NCI-H146 treated with DMSO at 0.1 percent for 48 hours (cell line): ENCODE data around the gene SIM2.

Experiments used
- DNase-seq: peaks from one replicate; lab custom pipeline; 2025; ENCODE audit not compliant: unreplicated experiment; lab: John Stamatoyannopoulos, UW

The SIM2 gene

DNA sequence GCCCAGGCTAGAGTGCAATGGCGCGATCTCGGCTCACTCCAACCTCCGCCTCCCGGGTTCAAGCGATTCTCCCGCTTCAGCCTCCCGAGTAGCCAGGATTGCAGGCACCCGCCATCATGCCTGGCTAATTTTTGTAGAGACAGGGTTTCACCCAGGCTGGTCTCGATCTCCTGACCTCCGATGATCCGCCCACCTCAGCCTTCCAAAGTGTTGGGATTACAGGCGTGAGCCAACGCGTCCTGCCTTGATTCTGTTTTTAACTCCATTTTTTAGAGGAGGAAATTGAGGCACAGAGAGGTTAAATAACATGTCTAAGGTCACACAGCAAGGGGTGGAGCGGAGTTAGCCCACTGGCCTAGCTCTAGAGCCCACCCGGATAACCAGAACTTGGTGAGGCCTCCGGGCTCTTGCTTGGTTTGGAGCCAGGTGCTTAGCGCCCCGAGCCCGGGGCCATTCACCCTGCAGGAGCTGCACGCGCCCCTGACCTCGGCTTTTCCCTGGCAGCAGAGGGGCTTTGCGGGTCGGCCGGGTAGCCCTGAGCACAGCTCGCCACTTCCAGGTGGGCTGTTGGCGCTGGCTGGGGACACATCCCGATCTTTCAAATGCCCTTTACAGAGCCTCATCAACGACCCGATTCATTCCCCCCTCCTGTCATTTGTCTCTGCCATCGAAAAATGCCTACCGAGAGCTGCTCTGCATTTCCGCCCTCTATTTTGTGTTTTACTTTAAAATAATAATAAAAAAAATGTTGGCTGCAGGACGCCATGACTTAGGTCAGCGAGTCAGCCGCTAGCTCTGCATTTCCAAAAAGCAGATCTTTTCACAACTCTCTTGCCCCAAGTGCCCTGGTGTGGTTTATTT, 11.2 kb downstream of the SIM2 start:
- DNase-seq = no peak

DNA sequence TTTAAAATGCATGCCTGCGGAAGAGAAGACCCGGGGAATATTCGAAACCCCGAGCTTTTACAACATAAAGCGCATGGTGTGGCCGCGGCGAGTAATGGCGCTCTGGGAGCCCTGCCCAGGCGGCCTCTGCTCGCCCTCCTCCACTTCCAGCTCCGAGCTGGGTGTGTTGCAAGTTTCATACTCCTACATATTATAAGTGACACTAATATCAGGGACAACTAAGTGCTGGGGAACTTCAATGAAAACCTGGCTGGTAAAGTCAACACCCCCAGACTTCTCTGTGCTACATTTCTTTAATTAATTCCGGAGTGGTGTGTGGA, 11.8 kb downstream of the SIM2 start:
- DNase-seq = no peak

DNA sequence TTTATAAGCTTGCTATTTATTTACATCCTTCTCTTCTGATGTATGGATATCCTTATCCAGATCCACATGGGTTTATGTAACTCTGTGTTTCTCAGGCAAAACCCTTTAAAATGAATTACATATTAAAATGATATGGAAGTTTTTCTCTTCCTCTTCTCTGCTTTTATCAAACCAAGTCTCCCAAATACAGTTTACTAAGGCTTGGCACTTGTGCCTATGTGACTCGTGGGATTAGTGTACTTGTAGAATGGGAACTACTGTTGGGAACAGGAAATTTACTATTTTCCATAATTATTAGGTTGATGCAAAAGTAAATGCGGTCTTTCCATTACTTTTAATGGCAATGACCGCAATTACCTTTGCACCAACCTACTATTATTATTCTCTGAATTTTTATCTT, 14.8 kb downstream of the SIM2 start:
- DNase-seq = no peak

DNA sequence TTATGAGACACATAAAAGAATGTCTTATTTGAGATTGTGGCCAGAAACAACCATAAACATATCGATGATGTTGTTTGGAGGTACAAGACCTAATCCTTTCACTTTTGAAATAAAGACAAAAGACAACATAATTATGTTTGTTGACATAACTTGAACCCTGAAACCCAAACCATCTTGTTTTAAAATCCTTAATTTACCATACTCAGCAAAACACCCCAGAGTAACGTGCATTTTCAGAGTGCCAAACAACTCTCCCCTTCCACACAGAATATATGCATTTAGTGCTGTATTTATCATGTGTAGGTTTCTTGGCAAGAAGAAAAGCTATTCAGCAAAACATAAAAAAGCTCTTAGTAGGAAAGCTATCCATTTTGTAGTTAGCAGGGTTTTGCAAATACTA, 17.5 kb downstream of the SIM2 start:
- no peak for DNase-seq

DNA sequence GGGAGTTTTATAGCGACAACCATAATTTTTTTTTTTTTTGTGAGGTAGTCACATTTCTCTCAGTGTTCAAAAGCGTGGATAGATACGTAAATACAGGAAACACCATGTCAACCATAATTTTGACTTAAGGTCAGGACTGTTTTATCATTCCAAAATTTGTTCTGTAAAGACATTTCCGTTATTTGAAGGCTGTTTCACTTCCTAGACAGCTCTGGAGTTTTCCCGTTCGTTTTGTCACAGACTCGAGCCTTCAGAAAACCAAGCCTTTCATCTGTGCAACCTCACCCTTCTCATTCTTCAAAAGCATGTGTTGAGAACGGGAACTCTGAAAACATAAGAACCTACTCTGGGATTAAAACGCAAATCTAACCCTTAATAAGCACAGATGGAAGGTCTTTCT, 17.9 kb downstream of the SIM2 start:
- DNase-seq = no peak

DNA sequence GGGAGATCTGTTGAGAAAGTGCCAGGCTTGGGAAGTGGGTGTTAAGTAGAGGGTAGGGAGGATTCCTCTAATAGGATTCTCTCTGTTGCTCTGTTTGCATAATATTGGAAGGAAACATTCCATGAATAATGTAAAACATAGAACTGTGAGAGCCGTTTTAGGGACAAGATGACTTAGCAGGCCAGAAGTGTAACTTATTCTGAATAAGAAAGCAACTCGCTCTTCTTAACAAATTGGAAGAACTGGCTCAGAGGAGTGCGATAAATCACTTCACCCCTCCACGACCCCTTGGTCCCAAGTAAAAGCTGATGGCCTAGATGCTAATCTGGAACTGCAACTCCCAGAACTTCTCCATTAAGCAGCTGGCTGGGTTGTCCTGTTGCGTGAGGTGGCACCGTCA, 19.1 kb downstream of the SIM2 start:
- DNase-seq = no peak

DNA sequence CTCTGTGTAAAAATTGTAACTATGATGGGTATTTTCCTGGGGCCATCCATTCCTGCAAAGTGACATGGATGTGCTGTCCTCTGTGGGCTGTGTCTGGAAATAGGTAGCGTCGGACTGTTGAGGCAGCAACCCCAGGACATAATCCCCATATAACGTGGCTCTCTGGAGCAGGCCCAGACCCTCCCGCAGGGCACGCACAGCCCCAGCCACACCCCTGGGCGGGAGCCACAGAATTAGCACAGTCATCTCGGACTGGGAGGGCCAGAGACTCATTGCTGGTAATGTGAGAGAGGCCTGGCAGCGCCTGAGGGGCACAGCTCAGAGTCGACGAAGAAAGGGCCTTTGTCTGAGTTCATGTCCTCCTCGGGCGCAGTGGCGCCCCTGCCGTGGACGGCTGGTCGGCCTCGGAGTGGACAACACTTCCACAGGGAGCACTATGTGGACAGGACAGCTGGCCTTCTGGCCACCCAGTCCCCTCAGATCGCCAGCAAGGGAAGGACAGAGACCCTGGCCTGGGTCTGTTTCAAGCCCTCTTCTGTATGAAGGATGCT, 20.1 kb downstream of the SIM2 start:
- DNase-seq = no peak

DNA sequence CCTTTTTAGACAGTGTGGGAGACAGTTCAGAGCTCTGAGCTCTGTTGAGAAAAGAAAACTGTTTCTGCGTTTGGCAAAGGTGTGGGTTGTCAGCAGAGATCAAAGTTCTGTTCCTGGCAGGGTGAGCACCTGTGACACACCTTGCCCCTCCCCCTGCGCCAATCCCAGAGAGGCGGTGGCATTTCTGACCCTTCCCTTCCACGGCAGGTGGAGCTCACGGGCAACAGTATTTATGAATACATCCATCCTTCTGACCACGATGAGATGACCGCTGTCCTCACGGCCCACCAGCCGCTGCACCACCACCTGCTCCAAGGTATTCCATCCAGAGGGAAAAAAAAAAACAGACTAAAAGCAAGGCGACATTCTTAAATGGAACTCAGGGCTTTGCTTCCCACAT, 20.7 kb downstream of the SIM2 start:
- no peak for DNase-seq

DNA sequence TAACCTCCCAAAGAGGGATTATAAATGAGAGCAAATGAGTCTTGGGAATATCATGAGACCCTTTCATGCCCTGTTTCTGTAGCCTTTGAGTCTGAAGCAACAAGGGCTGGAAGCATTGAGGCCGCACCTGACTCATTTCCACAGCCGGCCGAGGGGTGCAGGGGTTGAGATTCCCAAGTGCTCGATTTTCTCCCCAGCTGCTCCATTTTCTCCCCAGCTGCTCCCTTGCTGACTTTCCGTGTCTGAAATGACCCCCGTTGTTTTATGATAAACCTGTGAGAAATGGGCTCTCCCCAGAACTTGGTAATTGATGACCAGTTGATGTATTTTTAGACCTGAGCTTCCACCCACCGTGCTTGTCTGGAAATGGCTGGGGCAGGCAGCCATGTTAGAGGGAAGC, 22.9 kb downstream of the SIM2 start:
- DNase-seq = no peak

DNA sequence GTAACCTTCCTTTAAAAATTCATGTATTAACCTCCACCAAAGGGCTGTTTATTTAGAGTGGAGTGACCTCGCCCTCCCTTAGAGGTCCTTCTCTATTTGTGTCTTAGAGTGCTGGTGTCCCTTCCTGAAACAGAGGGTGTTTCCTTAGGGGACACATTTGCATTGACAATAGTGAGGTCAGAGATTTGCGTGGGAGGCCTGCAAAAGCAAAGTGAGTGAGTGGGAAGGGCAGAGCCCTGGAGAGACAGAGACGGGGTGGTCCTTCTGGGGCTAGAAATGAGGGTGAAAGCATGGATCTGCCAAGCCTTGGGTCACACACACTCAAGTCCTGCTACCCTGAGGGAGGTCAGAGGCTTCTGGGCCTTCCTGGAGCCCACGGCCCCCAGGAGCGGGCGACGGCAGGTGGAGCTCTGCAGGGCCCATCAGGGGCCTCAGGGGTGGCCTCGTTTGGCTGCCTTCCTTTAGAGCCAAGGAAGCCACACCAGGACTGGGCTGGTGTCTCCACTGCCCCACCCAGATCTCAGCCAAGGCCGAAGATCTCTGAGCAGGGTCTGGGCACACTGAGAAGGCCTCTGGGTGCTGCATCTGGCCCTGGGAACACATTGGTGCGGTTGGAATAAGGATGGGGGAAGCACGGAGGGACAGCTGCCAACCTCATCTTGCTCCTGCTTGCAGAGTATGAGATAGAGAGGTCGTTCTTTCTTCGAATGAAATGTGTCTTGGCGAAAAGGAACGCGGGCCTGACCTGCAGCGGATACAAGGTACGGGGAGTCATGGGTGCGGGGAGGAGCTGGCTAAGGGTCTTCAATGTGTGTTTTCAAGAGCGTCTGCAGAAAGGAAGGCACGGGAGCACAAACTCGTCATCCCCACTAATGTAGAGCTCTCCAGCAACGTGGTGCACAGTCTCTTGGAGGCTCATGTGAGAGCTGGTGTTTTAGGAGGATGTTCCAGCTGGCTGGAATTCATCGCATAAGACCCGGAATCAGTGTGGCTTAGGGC, 23.8 kb downstream of the SIM2 start:
- no peak for DNase-seq

DNA sequence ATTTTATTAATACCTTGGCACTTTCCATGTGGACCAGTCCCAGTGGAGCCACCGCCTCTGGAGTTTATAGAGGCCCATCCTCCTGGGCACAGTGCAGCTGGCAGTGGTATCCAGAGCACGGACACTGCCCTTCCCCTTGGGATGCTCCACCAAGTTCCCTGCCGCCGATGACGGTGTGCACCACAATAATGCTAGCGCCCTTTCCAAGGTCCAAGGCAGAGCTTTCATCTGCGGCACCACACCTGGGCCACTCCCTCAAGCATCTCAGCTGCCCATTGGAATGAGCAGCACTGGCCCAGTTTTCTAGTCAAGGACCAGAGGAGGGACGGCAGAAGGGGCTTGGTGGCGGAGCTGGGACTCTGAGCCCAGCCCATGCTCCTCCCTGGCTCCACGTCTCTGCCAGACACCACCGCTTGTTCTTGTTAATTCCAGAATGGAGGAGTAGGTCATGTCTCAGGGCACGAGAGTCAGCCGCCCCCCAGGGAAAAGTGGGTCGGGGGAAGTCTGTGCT, 24.5 kb downstream of the SIM2 start:
- no peak for DNase-seq

DNA sequence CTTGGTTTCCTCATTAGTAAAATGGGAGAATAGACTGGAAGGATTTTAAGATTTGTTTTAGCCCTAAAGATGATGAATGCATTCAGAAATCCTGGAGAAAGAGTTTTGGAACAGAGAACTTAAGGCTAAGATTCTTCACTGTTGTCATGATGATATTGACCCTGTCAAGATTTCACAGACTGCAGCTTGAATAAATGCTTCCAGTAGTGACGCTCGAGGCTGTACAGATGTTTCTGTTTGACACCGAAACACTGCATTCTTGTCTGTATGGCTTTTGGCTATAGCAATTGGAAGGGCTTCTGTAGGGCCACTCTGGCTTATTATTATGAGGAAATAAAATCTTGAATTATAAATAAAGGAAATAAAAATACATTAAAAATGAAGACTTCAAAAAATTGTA, 25.7 kb downstream of the SIM2 start:
- no peak for DNase-seq

DNA sequence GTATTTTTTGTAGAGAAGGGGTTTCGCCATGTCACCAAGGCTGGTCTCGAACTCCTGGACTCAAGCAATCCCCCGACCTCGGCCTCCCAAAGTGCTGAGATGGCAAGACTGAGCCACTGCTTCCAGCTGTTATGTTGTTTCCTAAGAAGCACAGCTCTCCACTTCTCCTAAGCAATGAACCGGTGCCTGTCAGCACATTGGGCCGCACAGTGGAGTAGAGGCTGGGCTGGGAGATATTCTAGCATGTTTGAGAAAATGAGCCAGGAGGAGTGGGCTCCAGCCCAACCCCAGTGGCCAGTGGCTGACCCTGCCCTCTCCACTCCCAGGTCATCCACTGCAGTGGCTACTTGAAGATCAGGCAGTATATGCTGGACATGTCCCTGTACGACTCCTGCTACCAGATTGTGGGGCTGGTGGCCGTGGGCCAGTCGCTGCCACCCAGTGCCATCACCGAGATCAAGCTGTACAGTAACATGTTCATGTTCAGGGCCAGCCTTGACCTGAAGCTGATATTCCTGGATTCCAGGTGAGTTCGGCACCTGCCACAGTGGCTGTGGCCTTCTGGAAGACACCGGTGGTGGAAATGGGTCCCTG, 27.0 kb downstream of the SIM2 start:
- DNase-seq = no peak

DNA sequence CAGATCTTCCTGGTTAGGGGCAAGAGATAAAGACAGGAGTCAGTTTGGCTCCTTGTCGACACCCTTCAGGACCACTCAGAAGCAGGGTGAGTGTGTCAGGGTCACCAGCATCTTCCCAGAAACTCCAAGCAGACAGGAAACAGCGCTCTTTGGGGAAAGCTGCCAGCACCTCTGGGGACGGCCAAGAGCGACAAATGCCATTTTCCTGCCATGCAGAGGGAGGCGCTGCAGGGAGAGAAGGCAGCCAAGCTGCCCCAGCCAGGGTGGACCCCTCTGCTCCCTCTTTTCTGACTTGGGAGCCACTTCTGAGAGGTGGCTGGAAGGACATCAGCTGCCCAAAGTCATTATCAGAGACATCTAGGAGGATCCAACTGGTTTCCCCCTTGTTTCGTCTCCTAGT, 29.0 kb downstream of the SIM2 start:
- no peak for DNase-seq

DNA sequence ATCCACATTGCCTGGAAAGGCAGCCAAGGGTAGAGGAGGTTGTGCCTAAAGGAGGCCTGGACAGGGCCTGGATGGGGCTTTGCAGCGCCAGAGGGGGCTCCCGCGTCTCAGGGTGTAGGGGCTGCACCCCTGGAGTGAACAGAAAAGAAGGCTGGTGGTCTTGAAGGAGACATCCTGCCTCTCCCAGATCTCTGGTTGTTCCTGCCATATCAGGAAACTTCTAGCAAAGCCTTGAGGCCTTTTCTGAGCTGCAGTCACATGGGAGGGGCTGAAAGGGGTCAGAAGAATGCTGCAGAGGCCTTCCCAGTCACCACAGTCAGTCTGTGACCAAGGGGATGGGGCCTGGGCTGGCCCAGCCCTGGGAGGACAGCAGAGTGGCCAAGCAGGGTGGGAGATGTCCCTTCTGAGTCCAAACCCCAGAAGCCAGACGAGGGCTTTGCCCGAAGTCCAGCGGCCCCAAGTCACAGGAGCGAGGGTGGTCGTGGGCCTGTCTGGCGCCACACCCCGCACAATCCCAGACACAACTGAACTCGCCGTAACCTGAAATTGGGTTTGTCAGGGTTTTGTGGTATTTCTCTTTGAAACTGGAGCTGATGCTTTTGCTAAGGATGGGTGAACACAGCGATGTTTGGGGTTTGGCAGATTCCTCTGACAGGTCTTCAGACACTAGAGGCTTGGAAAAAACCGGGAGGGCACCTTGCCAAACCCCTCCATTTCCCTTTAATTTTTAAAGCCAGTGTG, 29.6 kb downstream of the SIM2 start:
- no peak for DNase-seq

DNA sequence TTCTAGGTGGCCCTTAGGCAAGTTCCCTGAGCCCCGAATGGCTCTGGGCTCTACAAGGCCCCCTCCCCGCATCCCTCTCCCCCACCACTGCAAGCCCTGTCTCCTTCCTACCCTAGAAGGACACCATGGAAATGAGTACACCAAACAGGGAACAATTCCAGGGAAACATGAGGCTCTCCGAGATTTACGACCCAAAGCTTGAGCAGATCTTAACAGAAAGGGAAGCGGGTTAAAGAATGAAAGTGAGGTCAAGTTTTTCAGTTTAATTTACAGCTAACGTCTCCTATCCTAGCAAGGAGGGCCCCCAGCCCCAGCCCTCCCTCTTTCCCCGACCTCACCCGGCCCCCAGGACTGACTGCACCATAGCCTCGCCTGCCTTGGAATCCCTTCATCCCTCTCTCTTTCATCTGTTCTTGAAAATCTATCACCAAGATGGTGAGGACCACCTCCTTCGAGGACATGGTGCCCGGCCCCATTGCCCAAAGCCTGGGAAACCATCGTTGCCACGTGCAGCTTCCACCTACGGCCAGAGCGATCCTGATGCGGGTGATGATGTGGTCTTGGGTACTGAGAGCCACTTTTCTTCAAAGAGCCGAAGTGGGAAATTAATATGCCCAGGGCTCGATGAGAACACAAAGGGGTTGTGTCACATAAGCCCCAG, 30.5 kb downstream of the SIM2 start:
- no peak for DNase-seq

DNA sequence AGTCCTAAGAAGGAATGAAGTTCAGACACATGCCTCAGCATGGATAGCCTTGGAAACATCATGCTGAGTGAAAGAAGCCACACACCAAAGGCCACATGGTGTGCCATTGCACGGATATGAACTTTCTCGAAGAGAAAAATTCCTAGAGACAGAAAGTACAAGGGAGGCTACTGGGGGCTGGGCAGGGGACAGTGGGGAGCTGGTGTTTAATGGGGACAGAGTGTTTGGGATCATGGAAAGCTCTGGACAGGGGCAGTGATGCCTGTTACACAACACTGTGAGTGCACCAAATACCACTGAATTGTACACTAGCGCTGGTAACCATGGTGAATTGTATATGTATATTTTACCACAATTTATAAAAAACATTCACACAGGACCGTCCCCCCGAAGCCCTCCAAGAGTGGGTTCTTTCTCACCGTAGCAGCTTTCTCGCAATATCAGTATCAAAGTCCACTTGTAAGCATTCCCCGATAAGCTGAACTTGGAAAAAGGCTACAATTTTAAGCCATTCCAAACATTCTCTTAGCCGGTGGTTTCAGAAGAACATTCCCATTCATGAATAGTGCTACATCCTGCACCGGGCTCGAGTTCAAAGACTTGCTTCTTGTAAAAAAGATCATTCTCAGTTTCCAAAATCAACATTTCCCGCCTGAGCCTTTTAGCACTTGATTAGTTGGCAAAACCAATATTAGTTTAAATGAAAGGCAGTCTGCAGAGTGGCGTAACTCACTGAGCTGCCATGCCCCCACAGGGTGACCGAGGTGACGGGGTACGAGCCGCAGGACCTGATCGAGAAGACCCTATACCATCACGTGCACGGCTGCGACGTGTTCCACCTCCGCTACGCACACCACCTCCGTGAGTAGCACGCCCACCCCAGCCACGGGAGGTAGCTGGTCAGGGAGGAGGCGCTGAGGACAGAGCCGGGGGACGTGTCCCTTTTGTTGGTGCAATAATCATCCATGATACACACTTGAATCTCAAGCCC, 31.7 kb downstream of the SIM2 start:
- DNase-seq = no peak

DNA sequence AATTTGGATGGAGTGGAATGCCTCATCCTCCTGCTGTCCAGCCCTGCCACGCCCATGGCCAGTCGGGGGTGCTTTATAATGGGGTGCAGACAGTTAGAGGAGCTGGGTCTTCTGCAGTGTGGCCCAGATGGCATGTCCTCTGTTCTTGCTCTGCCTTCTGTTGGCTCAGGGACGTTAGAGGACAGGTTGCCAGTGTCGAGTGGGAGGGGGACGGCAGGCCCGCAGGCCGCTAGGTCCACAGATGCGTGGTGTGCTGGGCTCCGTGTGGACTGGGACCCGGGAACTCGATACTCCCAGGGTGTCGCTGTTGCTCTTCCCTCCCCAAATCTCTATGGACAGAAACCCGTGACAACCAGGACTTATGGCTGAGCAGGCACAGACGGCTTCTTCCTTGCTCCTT, 33.3 kb downstream of the SIM2 start:
- no peak for DNase-seq

DNA sequence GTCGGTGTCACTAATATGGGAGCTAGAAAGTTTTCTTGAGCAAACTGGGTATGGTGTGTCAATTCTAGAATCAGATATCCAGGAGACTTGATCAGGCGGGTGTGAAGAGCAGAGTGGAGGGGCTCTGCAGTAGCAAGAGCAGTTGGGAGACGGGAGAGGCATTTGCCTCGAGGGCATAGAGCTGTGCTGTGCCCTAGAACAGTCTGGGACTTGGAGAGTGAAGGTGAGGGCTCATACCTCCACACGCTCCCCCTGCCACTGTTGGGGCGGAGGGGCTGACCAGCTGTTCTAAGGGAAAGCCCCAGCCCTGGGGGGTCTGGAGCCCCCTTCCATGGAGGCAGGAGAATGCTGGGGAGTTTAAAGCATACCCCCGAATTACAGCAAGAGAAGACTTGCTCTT, 33.8 kb downstream of the SIM2 start:
- DNase-seq = no peak
